Suprapubic skin (tissue), 3 donors: Measurements from ENCODE around the gene RBMS1.

Experiments used
- POLR2AphosphoS5 ChIP-seq, 3 donors: sonication (generic); formaldehyde crosslinking; IDR thresholded peaks; one replicate each; pipeline ENCODE4 v1.6.1; 2017; ENCODE audit warnings: antibody characterized with exemption in 3 of 3
- TF ChIP-seq, protein P1 (sequence below), 2 donors: fragments of 200-600 bp in 1 of 2; fragments of 450-650 bp in 1 of 2; sonication (generic) in 1 of 2; IDR thresholded peaks; one replicate each; pipeline ENCODE4 v1.5.1; 2016 to 2019; ENCODE audit warnings: antibody characterized with exemption in 2 of 2, mild to moderate bottlenecking in 1 of 2, moderate library complexity in 1 of 2

DNA sequence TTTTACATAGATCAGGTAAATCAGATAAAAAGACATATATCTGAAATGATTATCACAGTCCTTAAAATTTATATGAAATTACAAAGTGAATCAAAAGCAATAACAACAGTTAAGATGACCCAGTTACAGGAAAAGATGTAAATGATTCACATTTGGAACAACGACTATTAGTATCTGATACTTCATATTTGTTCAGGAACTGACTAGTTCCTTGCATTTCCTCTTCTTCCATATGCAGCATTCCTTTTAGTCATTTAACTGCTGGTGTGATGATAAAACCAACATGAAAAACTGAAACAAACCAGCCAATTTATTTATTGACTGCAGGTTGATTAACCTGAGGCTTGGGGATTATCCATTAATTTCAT lies 75.2 kb downstream of the RBMS1 start:
- TF ChIP-seq POLR2AphosphoS5 (IDR thresholded peaks at IDR 0.05): no peak
- TF ChIP-seq, protein P1, sequence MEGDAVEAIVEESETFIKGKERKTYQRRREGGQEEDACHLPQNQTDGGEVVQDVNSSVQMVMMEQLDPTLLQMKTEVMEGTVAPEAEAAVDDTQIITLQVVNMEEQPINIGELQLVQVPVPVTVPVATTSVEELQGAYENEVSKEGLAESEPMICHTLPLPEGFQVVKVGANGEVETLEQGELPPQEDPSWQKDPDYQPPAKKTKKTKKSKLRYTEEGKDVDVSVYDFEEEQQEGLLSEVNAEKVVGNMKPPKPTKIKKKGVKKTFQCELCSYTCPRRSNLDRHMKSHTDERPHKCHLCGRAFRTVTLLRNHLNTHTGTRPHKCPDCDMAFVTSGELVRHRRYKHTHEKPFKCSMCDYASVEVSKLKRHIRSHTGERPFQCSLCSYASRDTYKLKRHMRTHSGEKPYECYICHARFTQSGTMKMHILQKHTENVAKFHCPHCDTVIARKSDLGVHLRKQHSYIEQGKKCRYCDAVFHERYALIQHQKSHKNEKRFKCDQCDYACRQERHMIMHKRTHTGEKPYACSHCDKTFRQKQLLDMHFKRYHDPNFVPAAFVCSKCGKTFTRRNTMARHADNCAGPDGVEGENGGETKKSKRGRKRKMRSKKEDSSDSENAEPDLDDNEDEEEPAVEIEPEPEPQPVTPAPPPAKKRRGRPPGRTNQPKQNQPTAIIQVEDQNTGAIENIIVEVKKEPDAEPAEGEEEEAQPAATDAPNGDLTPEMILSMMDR (IDR thresholded peaks at IDR 0.05): no peak
